NT2/D1 (cell line): Measurements from ENCODE around the gene ALB.

ENCODE experiments used
- SUZ12 ChIP-seq: IDR thresholded peaks from 2 replicates; pipeline ENCODE4 v1.6.1; 2011; ENCODE audit not compliant: insufficient read length, insufficient read depth; ENCODE audit errors: extremely low read depth
- YY1 ChIP-seq: IDR thresholded peaks from 2 replicates; pipeline ENCODE4 v1.6.1; 2011; ENCODE audit not compliant: insufficient read length, insufficient read depth
- ZNF274 ChIP-seq: IDR thresholded peaks from 2 replicates; pipeline ENCODE4 v1.6.1; 2011; ENCODE audit warnings: mild to moderate bottlenecking, low read depth, low read length

GRCh38 chr4:73422458-73422752 lies 18.3 kb downstream of the ALB start:
- TF ChIP-seq SUZ12 (no peak), ZNF274 (no peak), YY1 (no peak)
